GM18511 (cell line): Measurements from ENCODE around the gene LIMA1.
"Not testable (repeated sequence)": the region's sequence is repeated elsewhere in the genome, so short reads cannot be mapped to it uniquely, and the experiment has no call there.

ENCODE experiments used
- ATAC-seq: cut with Tn5 transposase; IDR thresholded peaks from one replicate; pipeline ENCODE4 v1.9.1; 2021; ENCODE audit warnings: mild to moderate bottlenecking, moderate library complexity; ENCODE audit not compliant: unreplicated experiment

Gene LIMA1

DNA sequence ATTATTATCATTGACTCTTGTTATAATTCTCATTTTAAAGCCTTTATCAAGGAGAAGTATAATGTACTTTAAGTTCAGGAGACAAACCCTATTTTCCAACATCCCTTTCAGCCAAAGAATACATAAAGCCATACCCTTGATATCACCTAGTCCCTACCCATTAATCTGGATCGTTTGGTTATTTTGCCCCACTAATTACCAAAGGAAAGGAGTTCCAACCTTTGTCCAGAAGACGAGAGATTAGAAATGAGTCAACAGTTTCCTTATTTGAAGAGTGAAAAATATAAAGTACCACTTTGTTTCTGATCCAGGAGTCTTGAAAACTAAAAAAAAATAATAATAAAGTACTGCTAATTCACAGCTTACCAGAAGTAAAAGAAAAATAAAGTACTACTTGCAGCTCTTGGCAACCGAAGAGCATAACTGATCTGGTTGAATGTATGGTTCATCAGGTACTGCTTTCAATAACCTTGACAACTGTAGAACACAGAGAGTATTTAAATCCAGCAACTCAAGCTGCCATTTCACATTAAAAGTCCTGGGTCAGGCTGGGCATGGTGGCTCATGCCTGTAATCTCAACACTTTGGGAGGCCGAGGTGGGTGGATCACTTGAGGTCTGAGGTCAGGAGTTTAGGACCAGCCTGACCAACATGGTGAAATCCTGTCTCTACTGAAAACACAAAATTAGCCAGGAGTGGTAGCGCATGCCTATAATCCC, 33.7 kb downstream of the LIMA1 start:
- ATAC-seq = no peak

DNA sequence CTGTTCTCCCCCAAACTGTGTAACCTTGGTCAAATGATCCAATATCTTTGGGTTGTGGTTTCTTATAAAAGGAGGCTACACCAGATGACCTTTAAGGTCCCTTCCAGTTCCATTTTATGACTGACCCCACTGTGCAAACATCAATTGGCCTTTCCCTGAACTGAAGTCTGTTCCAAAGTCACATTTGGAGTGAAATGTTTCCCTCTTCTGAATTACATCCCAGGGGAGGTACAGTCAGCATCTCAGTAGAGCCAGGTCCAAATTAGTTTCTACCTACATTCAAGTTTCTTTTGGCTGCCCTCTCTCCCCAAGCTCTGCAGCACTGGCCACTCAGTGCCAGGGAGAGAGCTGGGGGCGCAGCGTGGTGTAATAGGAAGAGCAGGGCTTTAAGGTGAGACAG, 34.4 kb downstream of the LIMA1 start:
- no peak for ATAC-seq

DNA sequence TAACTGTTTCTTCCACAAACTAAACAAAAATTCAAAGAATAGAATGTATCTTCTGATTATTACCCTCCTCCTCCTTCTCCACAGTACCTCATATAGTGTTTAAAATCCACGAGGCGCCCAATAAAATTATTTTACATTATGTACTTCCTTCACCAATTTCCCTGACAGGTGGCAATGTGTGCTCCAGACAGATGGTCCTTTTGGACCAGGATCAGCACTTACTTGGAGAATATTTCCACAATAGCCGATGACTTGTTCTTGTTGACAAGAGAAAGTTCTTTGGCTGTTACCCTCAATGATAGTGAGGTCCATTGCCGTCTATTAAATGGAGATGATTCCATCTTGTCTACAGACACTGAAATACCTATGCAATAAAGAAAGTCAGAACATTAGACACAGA, 34.9 kb downstream of the LIMA1 start:
- no peak for ATAC-seq

DNA sequence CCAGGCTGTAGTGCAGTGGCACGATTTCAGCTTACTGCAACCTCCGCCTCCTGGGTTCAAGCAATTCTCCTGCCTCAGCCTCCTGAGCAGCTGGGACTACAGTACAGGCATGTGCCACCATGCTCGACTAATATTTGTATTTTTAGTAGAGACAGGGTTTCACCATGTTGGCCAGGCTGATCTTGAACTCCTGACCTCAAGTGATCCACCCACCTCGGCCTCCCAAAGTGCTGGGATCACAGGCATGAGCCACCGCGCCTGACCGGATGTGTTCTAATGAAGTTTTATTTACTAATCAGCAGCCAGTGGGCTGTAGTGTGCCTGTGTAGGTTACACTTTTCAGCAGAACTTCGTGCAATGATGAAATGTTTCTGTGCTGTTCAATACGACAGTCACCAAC, 35.7 kb downstream of the LIMA1 start:
- ATAC-seq = not testable (repeated sequence)

DNA sequence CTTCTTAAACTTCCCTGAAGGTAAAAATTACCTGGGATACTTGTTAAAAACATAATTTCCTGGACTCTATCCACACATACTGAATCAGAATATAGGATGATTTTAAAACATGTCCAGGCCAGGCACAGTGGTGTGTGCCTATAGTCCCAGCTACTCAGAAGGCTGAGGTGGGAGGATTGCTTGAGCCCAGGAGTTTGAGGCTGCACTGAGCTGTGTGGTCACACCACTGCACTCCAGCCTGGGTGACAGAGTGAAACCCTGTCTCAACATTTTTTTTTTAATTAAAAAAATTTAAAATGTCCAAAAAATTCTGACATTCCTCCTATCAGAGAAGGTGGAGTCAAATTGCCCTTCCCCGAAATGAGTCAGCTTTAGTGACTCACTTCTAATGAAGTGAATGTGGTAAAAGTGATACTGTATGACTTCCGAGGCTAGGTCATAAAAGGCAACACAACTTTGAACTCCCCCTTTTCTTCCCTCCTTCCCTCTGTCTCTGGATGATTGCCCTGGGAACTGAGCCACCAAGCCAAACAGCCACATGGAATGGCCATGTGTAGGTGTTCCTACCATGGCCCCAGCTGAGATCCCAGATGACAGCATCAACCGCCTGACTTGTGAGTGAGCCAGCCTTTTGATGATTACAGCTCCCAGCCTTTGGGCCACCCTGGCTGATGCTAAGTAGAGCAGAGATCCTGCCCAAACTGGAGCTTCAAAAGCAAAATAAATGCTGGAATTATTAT, 36.3 kb downstream of the LIMA1 start:
- ATAC-seq = peak; percentile 64

DNA sequence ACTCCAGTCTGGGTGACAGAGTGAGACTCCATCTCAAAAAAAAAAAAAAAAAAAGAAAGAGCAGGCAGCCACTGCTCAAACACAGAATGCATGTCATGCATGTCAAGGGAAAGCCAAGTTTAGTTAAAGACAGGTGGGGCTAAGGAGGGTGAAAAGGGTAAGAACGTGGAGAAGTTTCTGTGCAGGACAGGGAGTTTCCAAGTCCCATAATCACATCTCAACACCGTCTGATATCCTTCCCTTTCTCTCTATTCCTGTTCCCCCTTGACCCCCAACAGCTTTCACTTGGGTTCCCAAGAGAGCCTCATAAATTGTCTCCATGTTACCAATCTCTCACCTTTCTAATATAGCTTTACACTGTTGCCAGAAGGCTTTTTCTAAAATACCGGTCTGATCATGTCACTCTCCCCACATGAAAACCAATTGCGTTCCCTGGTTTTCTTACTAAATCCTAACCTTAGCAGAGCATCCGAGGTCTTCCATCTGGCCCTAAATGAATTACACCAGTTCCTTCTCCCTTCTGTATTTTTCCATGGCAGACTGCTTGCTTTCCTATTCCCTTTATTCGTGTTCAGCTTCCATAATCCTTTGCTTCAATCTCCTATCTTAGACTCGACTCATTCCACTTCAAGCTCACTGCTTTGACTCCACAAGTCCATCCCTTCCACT, 37.0 kb downstream of the LIMA1 start:
- no peak for ATAC-seq

DNA sequence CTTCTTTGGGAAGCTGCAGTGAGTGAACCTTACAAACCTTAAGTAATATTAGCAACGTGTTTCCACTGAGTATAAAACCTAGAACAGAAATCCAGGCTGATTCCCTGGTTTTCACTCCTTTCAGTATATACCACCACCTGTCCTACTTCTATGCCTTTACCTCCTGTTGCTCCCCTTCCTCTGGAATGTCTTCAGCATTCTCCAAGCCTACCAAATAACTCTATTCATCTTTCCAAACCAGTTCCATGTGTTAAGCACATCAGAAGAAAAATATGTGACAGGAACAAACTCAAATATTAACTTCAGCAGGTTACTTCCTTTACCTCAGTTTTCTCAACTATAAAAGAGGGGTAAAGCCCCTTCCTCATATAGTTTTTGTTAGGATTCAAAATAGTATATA, 39.8 kb downstream of the LIMA1 start:
- ATAC-seq = no peak

DNA sequence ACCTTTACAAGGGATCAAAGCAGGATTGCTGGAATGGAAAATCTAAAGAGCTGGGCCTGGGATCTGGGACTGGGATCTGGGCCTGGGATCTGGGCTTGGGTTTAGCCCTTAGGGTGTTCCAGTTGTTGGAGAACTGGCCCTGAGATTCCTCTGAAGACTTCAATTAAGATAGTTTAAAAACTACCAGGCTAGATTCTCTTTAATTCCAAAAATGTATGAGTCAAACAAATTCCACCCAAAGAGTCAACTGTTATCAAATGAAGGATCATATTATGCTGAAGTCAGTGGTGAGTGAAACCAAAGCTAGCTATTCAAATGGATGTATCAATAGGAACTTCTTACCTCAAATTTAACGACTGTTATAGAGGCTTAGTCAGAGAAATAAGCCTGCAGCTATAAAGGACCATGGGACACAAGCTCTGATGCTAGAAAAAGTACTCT, 40.5 kb downstream of the LIMA1 start:
- ATAC-seq = no peak

DNA sequence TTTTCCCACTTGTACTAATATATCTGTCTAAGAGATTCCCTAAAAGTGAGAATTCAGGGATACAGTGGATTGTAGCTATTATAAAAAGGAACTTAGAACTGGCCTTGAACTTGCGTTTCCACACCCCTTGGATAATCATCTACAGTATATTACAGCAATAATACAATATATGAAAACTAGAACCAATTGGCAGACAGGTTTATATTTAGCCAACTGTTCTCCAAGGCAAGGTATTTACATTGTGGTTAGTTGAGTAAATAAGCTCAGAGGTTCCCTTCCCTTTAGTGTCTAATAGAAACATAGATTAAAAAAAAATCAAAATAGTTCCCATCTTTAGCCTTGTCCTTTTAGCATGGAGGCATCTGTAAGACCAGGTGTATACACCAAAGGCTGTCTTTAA, 42.1 kb downstream of the LIMA1 start:
- no peak for ATAC-seq

DNA sequence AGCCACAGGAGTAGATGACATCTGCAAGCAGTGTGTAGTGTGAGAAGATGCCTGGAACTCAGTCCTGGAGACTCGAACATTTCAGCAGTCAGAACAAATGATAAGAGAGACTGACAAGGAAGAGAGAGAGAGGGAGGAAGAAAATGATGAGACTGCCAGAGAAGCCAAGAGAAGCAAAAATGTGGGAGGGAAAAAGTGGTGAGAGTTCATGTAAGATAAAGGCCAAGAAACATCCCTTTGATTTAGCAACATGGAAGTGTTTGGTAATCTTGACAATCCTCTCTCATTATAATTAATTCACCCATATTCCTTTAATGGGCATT, 42.6 kb downstream of the LIMA1 start:
- no peak for ATAC-seq

DNA sequence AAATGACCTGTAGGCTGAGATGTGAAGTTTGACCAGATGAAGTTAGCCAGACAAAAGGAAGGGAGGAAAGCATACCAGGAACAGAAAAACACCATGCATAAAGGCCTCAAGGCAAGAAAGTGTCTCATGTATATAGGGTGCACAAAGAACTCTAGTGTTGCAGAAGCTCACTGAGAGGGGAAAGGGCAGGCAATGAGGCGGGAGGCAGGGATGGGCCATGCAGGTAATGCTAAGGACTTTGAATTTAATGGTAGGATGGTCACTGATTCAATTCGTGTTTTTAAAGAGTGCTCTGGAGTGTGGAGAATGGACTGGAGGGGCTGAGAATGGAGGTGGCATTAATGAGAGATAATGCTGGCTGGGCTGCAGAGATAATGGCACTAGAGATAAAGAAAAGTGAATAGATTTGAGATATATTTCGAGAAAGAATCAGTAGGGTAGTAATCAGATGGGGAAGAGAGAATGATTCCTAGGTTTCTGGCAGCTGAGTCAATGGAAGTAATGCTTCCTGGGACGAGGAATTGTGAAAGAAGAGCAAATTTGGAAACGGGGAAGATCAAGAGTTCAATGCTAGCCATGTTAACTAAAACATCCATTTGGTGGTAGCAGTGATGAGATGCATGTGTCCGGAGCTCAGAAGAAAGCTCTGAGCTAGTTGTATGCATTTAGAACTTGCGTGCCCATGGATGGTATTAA, 43.1 kb downstream of the LIMA1 start:
- ATAC-seq = no peak

DNA sequence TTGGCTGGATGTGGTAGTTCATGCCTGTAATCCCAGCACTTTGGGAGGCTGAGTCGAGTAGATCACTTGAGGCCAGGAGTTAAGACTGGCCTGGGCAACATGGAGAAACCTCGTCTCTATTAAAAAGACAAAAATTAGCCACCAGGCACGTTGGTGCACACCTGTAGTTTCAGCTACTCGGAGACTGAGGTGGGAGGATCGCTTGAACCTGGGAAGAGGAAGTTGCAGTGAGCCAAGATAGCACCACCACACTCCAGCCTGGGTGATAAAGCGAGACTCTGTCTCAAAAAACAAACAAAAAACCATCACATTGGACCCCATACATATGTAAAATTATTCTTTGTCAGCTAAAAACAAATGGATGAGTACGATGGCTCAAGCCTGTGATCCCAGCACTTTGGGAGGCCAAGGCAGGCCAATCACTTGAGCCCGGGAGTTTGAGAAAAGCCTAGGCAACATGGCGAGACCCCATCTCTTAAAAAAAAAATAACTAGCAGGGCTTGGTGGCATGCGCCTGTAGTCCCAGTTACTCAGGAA, 43.9 kb downstream of the LIMA1 start:
- no peak for ATAC-seq

DNA sequence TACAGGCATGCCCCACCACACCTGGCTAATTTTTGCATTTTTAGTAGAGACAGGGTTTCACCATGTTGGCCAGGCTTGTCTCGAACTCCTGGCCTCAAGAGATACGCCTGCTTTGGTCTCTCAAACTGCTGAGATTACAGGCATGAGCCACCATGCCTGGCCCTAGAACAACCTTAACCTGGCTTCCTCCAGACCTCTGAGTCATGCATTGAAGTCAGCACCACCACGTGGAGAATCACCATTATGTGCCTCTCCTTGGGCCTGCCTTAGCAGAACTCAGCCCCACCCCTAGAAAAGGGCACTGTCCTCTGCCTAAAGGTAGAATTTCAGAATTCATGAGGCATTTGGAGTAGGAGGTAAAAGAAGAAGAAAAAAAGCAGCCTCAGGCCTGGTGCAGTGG, 49.0 kb downstream of the LIMA1 start:
- no peak for ATAC-seq

DNA sequence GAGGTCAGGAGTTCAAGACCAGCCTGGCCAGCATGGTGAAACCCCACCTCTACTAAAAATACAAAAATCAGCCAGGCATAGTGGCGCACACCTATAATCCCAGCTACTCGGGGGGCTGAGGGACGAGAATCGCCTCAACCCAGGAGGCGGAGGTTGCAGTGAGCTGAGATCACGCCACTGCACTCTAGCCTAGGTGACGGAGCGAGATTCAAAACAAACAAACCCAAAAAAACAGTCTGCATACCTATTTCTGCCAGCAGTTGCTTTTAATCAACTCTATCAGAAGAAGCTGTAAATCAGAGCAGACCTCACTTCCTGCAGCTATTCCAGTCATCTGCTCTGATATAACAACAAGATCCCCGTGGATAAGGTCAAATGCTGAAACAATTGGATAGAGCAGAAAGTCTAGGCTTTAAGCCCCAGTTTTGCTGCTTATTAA, 50.5 kb downstream of the LIMA1 start:
- ATAC-seq = no peak

DNA sequence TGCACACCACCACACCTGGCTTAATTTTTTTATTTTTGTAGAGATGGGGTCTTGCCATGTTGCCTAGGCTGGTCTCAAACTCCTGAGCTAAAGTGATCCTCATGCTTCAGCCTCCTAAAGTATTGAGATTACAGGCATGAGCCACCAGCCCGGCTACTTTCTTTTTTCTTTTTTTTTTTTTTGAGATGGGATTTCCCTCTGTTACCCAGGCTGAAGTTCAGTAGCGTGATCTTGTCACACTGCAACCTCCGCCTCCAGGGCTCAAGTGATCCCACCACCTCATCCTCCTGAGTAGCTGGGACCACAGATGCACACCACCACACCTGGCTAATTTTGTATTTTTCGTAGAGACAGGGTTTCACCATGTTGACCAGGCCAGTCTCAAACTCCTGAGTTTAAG, 51.1 kb downstream of the LIMA1 start:
- ATAC-seq = no peak

DNA sequence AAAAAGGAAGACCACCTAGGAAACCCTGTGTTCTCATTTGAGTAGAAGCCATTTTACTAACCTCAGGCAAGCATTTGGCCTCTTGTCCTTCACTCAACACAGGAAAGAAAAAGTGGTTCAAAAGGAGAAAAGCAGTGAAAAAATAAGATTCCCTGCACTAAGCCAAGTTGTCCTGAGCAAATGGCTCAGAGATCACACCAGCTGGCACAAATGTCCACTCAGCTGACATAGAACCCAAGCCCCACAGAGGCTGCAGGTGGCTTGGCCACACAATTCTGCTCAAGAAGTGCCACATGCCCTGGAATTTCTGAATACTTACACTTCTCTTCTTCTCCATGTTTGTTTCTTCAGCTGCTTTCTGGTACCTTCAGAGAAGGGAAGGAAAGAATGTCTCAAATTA, 52.0 kb downstream of the LIMA1 start:
- no peak for ATAC-seq

DNA sequence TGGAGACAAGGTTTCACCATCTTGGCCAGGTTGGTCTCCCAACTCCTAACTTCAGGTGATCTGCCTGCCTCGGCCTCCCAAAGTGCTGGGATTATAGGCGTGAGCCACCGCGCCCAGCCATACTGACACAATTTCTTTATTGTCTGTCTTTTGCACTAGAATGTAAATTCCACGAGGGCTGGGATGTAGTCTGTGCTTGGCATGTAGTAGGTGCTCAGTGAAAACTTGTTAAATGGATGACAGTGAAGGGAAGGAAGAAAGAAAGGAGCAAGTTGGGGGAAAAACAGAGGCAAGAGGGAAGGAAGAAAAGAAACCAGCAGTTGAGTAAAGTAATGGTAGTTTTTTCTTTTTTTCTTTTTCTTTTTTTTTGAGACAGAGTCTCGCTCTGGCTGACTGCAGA, 53.1 kb downstream of the LIMA1 start:
- no peak for ATAC-seq

DNA sequence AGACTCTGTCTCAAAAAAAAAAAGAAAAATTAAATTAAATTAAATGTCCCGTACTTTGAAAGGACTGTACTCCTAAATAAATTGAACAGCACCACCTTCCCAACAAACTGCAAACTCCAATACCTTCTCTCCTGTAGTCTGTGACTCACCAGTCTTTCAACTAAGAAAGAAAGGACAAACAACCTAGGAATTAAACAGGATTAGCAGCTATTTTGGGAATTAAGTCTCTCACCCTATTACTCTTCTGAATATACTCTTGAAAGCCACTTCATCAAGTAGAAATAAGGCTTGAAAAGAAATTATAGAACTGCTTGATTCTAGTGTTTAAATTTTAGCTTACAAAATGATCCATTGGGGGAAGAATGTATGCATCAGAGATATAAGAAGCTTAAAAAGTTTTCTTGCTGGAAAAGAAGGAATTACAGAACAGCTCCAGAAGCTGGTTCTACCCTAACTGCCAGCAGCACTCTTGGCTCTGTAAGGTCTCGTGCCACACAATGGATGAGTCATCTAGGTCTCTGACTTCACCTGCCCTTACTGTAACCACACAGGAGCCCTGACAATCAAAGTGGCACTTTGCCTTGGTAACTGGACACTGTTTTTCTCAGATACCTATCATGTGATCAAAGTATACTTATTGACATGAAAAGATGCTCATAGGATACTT, 59.2 kb downstream of the LIMA1 start:
- no peak for ATAC-seq

DNA sequence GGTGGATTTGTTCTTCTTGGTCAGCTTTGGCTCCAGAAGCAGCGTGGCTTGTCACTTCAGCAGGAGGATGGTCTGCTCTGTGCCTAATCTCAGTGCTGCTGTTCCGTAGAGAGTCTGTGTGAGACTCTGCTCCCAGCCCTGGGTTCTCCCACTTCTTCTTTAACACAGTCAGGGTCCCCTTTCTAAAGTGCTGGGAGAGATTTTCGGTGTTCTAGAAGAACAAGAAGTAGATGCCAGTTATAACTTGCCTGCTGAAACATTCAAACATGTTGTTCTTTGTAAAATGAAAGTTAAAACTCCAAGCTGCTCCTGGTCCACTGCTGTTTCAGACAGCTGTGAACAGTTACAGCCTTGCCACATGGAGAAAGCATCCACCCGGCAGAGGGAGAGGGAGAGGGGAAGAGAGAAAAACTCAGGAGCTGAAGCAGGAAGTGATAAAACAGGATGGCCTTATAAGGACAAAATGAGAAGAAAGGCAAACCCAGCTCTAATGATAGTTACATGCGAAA, 61.0 kb downstream of the LIMA1 start:
- ATAC-seq = no peak

DNA sequence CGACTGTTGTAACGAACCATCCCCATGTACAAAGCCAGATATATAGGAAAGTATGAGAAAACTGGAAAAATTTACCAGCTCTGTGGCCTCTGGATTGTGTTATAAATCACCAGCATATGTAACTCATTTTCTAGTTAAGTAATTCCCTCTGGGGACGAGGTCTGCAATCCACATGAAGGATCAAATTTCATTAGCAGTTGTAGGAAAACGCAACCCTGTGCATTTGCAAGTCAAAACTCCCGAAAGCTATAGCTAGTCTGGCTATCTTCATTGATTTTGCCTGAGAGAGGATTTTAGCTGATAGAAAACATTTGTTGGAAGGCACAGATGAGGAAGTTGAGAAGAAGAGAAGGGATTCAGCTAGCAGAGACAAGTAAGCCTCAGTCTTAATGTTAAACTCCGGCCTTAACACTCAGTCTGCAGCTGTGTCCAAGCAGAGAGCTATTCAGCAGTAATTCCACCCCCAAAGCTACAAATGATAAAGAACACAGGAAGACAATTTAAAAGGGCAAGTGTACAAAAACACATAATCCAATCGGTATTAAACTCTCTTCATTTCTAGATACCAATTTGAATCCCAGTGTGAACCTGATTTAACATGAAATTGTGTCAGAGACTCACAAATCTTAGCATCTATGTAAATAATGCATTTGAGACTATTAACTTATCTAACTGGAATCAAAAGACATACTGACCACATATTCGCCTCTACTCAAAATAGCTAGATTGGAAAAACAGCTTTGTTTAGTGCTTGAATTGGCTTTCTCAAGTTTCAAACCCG, 61.9 kb downstream of the LIMA1 start:
- ATAC-seq = no peak
